ENCODE data around the gene FMN2. TPM values are rescaled to one million over a fixed set of nuclear protein-coding genes. Genes with fewer than 3 reads are reported as not detected.

Gene FMN2
- total RNA-seq, 2 donors from 2014 or later: 26.9 to 27.2 TPM

DNA sequence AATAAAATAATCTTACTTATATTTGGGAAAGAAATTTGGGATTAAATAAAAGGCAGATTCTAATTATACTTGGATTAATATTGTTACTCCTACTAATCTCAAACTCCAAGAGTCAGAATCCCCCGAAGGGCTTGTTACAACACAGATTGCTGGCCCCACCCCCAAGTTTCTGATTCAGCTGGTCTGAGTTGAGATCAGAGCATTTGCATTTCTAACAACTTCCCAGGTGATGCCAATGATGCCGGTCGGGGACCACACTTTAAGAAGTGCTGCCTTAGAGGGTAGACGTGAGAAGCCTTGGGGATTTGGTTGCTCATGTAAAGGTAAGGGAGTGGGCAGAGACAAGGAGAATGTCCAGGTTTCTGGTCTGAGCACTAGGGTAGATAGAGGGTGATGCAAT lies 47.2 kb downstream of the FMN2 start:
- Histone ChIP-seq H3K9ac (ENCODE audit: extremely low read depth, low read length, poor library complexity, severe bottlenecking) (no peak overlapping the region), H3K27ac (ENCODE audit: low read depth, low read length) (no peak overlapping the region), H3K9me3 (ENCODE audit: control insufficient read depth, low read length) (no peaks in the 10 kb centered on the region), H3K4me3 (ENCODE audit: low read length) (no peak overlapping the region), H3K27me3 (ENCODE audit: control insufficient read depth, insufficient read depth, low read length, poor library complexity, severe bottlenecking) (no peaks in the 10 kb centered on the region), H3K4me1 (ENCODE audit: control insufficient read depth, insufficient read depth, low read length) (peaks cover 6% of the 10 kb centered on the region), H3K36me3 (ENCODE audit: control insufficient read depth, insufficient read depth, low read length) (peaks cover 53% of the 10 kb centered on the region)
- no peak overlapping the region for H3K4me3 Mint-ChIP-seq
- 38 to 80% methylated on average over 1 to 4 of the region's 4 CpGs for WGBS, 2 experiments (ENCODE audit: insufficient coverage in 1 of 2, insufficient read length in 1 of 2)
- no peaks in the 10 kb centered on the region for H3K9me3 Mint-ChIP-seq
- peak; percentile 71 for DNase-seq
- TF ChIP-seq, protein P1, sequence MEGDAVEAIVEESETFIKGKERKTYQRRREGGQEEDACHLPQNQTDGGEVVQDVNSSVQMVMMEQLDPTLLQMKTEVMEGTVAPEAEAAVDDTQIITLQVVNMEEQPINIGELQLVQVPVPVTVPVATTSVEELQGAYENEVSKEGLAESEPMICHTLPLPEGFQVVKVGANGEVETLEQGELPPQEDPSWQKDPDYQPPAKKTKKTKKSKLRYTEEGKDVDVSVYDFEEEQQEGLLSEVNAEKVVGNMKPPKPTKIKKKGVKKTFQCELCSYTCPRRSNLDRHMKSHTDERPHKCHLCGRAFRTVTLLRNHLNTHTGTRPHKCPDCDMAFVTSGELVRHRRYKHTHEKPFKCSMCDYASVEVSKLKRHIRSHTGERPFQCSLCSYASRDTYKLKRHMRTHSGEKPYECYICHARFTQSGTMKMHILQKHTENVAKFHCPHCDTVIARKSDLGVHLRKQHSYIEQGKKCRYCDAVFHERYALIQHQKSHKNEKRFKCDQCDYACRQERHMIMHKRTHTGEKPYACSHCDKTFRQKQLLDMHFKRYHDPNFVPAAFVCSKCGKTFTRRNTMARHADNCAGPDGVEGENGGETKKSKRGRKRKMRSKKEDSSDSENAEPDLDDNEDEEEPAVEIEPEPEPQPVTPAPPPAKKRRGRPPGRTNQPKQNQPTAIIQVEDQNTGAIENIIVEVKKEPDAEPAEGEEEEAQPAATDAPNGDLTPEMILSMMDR (conservative IDR thresholded peaks at IDR 0.05): no peak
- H3K27ac Mint-ChIP-seq: no peak overlapping the region
- H3K36me3 Mint-ChIP-seq (ENCODE audit: low read depth): peaks cover 48% of the 10 kb centered on the region
- peaks cover 22% of the 10 kb centered on the region for H3K4me1 Mint-ChIP-seq
- peaks cover 47% of the 10 kb centered on the region for H3K27me3 Mint-ChIP-seq (ENCODE audit: insufficient read depth)

DNA sequence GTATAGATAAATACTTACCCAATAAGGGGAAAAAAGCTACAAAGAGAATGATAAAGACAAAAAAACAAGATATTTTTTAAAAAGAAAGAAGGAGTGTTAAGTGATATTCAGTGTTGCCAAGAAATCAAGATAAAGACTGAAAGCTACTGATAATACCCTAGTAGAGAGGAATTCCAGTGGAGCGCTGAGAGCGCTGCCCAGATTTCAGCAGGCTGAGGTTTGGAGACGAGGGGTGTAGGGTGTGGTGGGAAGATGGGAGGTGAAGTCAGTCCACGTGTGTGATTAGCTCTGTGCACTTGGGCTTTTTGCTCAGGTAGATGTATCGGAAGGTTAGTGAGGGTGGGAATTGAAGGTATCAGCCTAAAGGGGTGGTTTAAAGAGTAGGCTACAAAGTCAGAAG lies 47.8 kb downstream of the FMN2 start:
- Histone ChIP-seq H3K36me3 (ENCODE audit: control insufficient read depth, insufficient read depth, low read length) (peaks cover 56% of the 10 kb centered on the region), H3K9me3 (ENCODE audit: control insufficient read depth, low read length) (no peaks in the 10 kb centered on the region), H3K4me3 (ENCODE audit: low read length) (peak overlapping the region; percentile 34), H3K27ac (ENCODE audit: low read depth, low read length) (no peak overlapping the region), H3K4me1 (ENCODE audit: control insufficient read depth, insufficient read depth, low read length) (peaks cover 6% of the 10 kb centered on the region), H3K27me3 (ENCODE audit: control insufficient read depth, insufficient read depth, low read length, poor library complexity, severe bottlenecking) (no peaks in the 10 kb centered on the region), H3K9ac (ENCODE audit: extremely low read depth, low read length, poor library complexity, severe bottlenecking) (no peak overlapping the region)
- H3K4me3 Mint-ChIP-seq: no peak overlapping the region
- DNase-seq: no peak
- no peaks in the 10 kb centered on the region for H3K9me3 Mint-ChIP-seq
- H3K27ac Mint-ChIP-seq: no peak overlapping the region
- TF ChIP-seq, protein P1 (conservative IDR thresholded peaks at IDR 0.05): no peak
- WGBS, 2 experiments (ENCODE audit: insufficient coverage in 1 of 2, insufficient read length in 1 of 2): 79 to 88% methylated on average over 3 to 5 of the region's 5 CpGs
- H3K27me3 Mint-ChIP-seq (ENCODE audit: insufficient read depth): peaks cover 53% of the 10 kb centered on the region
- H3K4me1 Mint-ChIP-seq: peaks cover 22% of the 10 kb centered on the region
- H3K36me3 Mint-ChIP-seq (ENCODE audit: low read depth): peaks cover 51% of the 10 kb centered on the region

- no peak overlapping the region for H3K27ac ChIP-seq (ENCODE audit: low read depth, low read length)
- H3K9me3 ChIP-seq (ENCODE audit: control insufficient read depth, low read length): no peaks in the 10 kb centered on the region
- TF ChIP-seq, protein P1 (conservative IDR thresholded peaks at IDR 0.05): peak; percentile 39
- Mint-ChIP-seq H3K4me3 (no peak overlapping the region), H3K36me3 (ENCODE audit: low read depth) (peaks cover 55% of the 10 kb centered on the region), H3K9me3 (no peaks in the 10 kb centered on the region), H3K27me3 (ENCODE audit: insufficient read depth) (peaks cover 47% of the 10 kb centered on the region), H3K4me1 (peaks cover 7% of the 10 kb centered on the region), H3K27ac (no peak overlapping the region)
- no peak overlapping the region for H3K4me3 ChIP-seq (ENCODE audit: low read length)
- H3K27me3 ChIP-seq (ENCODE audit: control insufficient read depth, insufficient read depth, low read length, poor library complexity, severe bottlenecking): no peaks in the 10 kb centered on the region
- WGBS, 2 experiments (ENCODE audit: insufficient coverage in 1 of 2, insufficient read length in 1 of 2): 94 to 96% methylated on average over 10 to 13 of the region's 14 CpGs
- peaks cover 2% of the 10 kb centered on the region for H3K4me1 ChIP-seq (ENCODE audit: control insufficient read depth, insufficient read depth, low read length)
- no peak overlapping the region for H3K9ac ChIP-seq (ENCODE audit: extremely low read depth, low read length, poor library complexity, severe bottlenecking)
- DNase-seq: no peak
- peaks cover 57% of the 10 kb centered on the region for H3K36me3 ChIP-seq (ENCODE audit: control insufficient read depth, insufficient read depth, low read length)
Observed at GRCh38 chr1:240145120-240145519, 53.4 kb downstream of the FMN2 start.

Data from endodermal cell (in vitro differentiated cells).